GM23338 (cell line): ENCODE results near the gene GAA. TPM values are rescaled to one million over a fixed set of nuclear protein-coding genes. Genes with fewer than 3 reads are reported as not detected.

Experiments
- ATAC-seq: fragments of 200-7000 bp; cut with Tn5 transposase; 3 replicates; pipeline ENCODE4 v1.9.1; 2020
- DNase-seq: peaks from one replicate; pipeline ENCODE4 v3.0.0-alpha.2; 2015; ENCODE audit warnings: low spot score
- H2AFZ ChIP-seq: fragments of 200-600 bp; sonication (generic); 2 replicates; pipeline ENCODE4 v1.8.0; 2016; ENCODE audit warnings: antibody characterized with exemption, mild to moderate bottlenecking, moderate library complexity
- H3F3A ChIP-seq: fragments of 200-600 bp; sonication (generic); replicated peaks from 2 replicates; pipeline ENCODE4 v1.8.0; 2017; ENCODE audit warnings: antibody characterized with exemption, mixed run types, low read depth
- H3K27ac ChIP-seq: fragments of 200-600 bp; sonication (generic); 2 replicates; pipeline ENCODE4 v1.6.1; 2016; ENCODE audit warnings: low read depth
- H3K27me3 ChIP-seq: fragments of 200-600 bp; sonication (generic); 2 replicates; pipeline ENCODE4 v1.8.0; 2016; ENCODE audit warnings: mild to moderate bottlenecking, mixed run types, moderate library complexity; ENCODE audit not compliant: insufficient read depth
- H3K36me3 ChIP-seq: fragments of 200-600 bp; sonication (generic); 2 replicates; pipeline ENCODE4 v1.8.0; 2016; ENCODE audit warnings: mild to moderate bottlenecking; ENCODE audit not compliant: insufficient read depth
- H3K4me1 ChIP-seq: fragments of 200-600 bp; sonication (generic); 2 replicates; pipeline ENCODE4 v1.8.0; 2016; ENCODE audit warnings: mild to moderate bottlenecking, moderate library complexity; ENCODE audit not compliant: insufficient read depth
- H3K4me2 ChIP-seq: fragments of 200-600 bp; sonication (generic); 2 replicates; pipeline ENCODE4 v1.7.1; 2017; ENCODE audit warnings: mixed run types
- H3K4me3 ChIP-seq: fragments of 200-600 bp; sonication (generic); 2 replicates; pipeline ENCODE4 v1.6.1; 2016; ENCODE audit warnings: mixed run types
- H3K79me2 ChIP-seq: fragments of 200-600 bp; sonication (generic); replicated peaks from 2 replicates; pipeline ENCODE4 v1.8.0; 2017; ENCODE audit warnings: mild to moderate bottlenecking; ENCODE audit not compliant: insufficient read depth
- H3K9me2 ChIP-seq: fragments of 200-600 bp; sonication (generic); 2 replicates; pipeline ENCODE4 v1.8.0; 2017; ENCODE audit not compliant: insufficient read depth
- H4K20me1 ChIP-seq: fragments of 200-600 bp; sonication (generic); replicated peaks from 2 replicates; pipeline ENCODE4 v1.8.0; 2017; ENCODE audit warnings: mild to moderate bottlenecking; ENCODE audit not compliant: insufficient read depth
- H3K27ac Mint-ChIP-seq: 2 replicates; pipeline ENCODE4 v1.8.0; 2020; ENCODE audit warnings: inconsistent platforms, mild to moderate bottlenecking, moderate library complexity, mixed read lengths
- H3K27me3 Mint-ChIP-seq: 3 replicates; pipeline ENCODE4 v1.8.0; 2022; ENCODE audit warnings: low read depth, mild to moderate bottlenecking, moderate library complexity, mixed read lengths, inconsistent platforms; ENCODE audit not compliant: insufficient read depth, poor library complexity
- H3K36me3 Mint-ChIP-seq: 3 replicates; pipeline ENCODE4 v1.8.0; 2021; ENCODE audit warnings: low read depth, mild to moderate bottlenecking, inconsistent platforms, moderate library complexity, mixed read lengths
- H3K4me1 Mint-ChIP-seq: 3 replicates; pipeline ENCODE4 v1.8.0; 2020; ENCODE audit warnings: mild to moderate bottlenecking, inconsistent platforms, mixed read lengths
- H3K4me3 Mint-ChIP-seq: 3 replicates; pipeline ENCODE4 v1.8.0; 2021; ENCODE audit warnings: moderate library complexity, mild to moderate bottlenecking, inconsistent platforms, mixed read lengths
- H3K9me3 Mint-ChIP-seq: 3 replicates; pipeline ENCODE4 v1.8.0; 2020; ENCODE audit warnings: moderate library complexity, mild to moderate bottlenecking, inconsistent platforms, mixed read lengths
- CREB1 ChIP-seq: fragments of 250-450 bp; sonication (Bioruptor Pico); IDR thresholded peaks from 2 replicates; pipeline ENCODE4 v1.5.0; 2020; ENCODE audit warnings: low read depth, mild to moderate bottlenecking, moderate library complexity
- CTCF ChIP-seq, 2 experiments: fragments of 200-600 bp in 1 of 2; sonication (generic) in 1 of 2; conservative IDR thresholded peaks; 2 replicates each; pipeline versions ENCODE4 v1.5.1 to v1.6.1; 2016 to 2017; ENCODE audit warnings: antibody characterized with exemption in 2 of 2, low read depth in 2 of 2, mild to moderate bottlenecking in 2 of 2, moderate library complexity in 1 of 2
- ETS1 ChIP-seq: IDR thresholded peaks from 2 replicates; pipeline ENCODE4 v1.6.1; 2016; ENCODE audit warnings: antibody characterized with exemption
- EZH2 ChIP-seq: fragments of 200-600 bp; sonication (generic); IDR thresholded peaks from one replicate; pipeline ENCODE4 v1.8.0; 2017; ENCODE audit warnings: antibody characterized with exemption, mild to moderate bottlenecking, low read depth; ENCODE audit not compliant: unreplicated experiment
- EZH2phosphoT487 ChIP-seq: fragments of 200-600 bp; sonication (generic); IDR thresholded peaks from one replicate; pipeline ENCODE4 v1.8.1; 2018; ENCODE audit warnings: antibody characterized with exemption; ENCODE audit not compliant: unreplicated experiment
- JUNB ChIP-seq: IDR thresholded peaks from one replicate; pipeline ENCODE4 v1.6.1; 2016; ENCODE audit warnings: antibody characterized with exemption; ENCODE audit not compliant: unreplicated experiment
- NANOG ChIP-seq: IDR thresholded peaks from 2 replicates; pipeline ENCODE4 v1.6.1; 2016; ENCODE audit warnings: antibody characterized with exemption, borderline replicate concordance
- POLR2AphosphoS5 ChIP-seq: IDR thresholded peaks from 2 replicates; pipeline ENCODE4 v1.6.1; 2016; ENCODE audit warnings: antibody characterized with exemption, low read depth
- STAT1 ChIP-seq: IDR thresholded peaks from one replicate; pipeline ENCODE4 v1.6.1; 2016; ENCODE audit warnings: antibody characterized with exemption; ENCODE audit not compliant: unreplicated experiment
- ZNF114 ChIP-seq: fragments of 250-450 bp; sonication (Bioruptor Pico); IDR thresholded peaks from 2 replicates; pipeline ENCODE4 v1.5.0; 2020; ENCODE audit warnings: mild to moderate bottlenecking, moderate library complexity
- ZNF331 ChIP-seq: fragments of 250-450 bp; sonication (Bioruptor Pico); IDR thresholded peaks from 2 replicates; pipeline ENCODE4 v1.5.0; 2020; ENCODE audit warnings: low read depth, mild to moderate bottlenecking, moderate library complexity
- polyA plus RNA-seq: library from polyadenylated mRNA; unstranded; fragments of >200 nt; fragmentation: Nextera tagmentation; extraction: Ambion mirVana; gene quantifications from 2 replicates; pipeline ENCODE4 v1.2.1, GENCODE V29; 2016
- total RNA-seq: library from RNA; depleted of rRNA; stranded (reverse); fragments of >200 nt; shearing (Covaris generic); gene quantifications from 2 replicates; pipeline ENCODE4 v1.2.3, GENCODE V29; 2014

The GAA gene
- total and polyA plus RNA-seq, 2 experiments from 2014 or later, result 72.5 to 98.1 TPM

GRCh38 chr17:80064696-80065095 is 36.7 kb upstream of the GAA start:
- no peak for TF ChIP-seq CTCF (conservative IDR thresholded peaks at IDR 0.05; ENCODE audit: low read depth in 2 of 2)
- no peak overlapping the region for H3K4me3 ChIP-seq
- H3K4me1 ChIP-seq, result peaks cover 12% of the 10 kb centered on the region; the same call in 1 of the 2 replicates
- H3K4me1 Mint-ChIP-seq, result peaks cover 23% of the 10 kb centered on the region
- H3F3A ChIP-seq, result peaks cover 18% of the 10 kb centered on the region
- no peaks in the 10 kb centered on the region for H4K20me1 ChIP-seq
- H3K27ac Mint-ChIP-seq, result peak overlapping the region; percentile 18; the same call in 1 of the 2 replicates
- H3K9me2 ChIP-seq, result no peaks in the 10 kb centered on the region
- DNase-seq (no peak), ATAC-seq (no peak)
- H3K27me3 Mint-ChIP-seq, result peaks cover 12% of the 10 kb centered on the region
- no peak overlapping the region for H2AFZ ChIP-seq
- no peaks in the 10 kb centered on the region for H3K79me2 ChIP-seq
- no peak overlapping the region for H3K4me2 ChIP-seq
- no peak overlapping the region for H3K27ac ChIP-seq
- no peaks in the 10 kb centered on the region for H3K9me3 Mint-ChIP-seq
- no peaks in the 10 kb centered on the region for H3K27me3 ChIP-seq
- H3K4me3 Mint-ChIP-seq, result no peak overlapping the region
- no peaks in the 10 kb centered on the region for H3K36me3 Mint-ChIP-seq
- H3K36me3 ChIP-seq, result no peaks in the 10 kb centered on the region

- Histone ChIP-seq H3K79me2 (no peaks in the 10 kb centered on the region), H3K4me2 (peak overlapping the region; percentile 6), H3K27ac (peak overlapping the region; percentile 78), H3K36me3 (no peaks in the 10 kb centered on the region), H3K4me1 (peaks cover 12% of the 10 kb centered on the region; the same call in 1 of the 2 replicates), H3F3A (peaks cover 16% of the 10 kb centered on the region), H3K4me3 (no peak overlapping the region; the same call in 1 of the 2 replicates), H3K27me3 (no peaks in the 10 kb centered on the region), H2AFZ (0 out of 2 replicates have a peak overlapping the region, but pooled peaks have one; percentile 0), H3K9me2 (no peaks in the 10 kb centered on the region), H4K20me1 (no peaks in the 10 kb centered on the region)
- no peak overlapping the region for H3K4me3 Mint-ChIP-seq
- TF ChIP-seq POLR2AphosphoS5 (no peak), CTCF (conservative IDR thresholded peaks at IDR 0.05; ENCODE audit: low read depth in 2 of 2) (no peak), EZH2phosphoT487 (no peak), NANOG (no peak), JUNB (no peak), EZH2 (no peak), STAT1 (no peak), CREB1 (CRISPR knock-in tag) (no peak), ZNF331 (no peak), ETS1 (no peak), ZNF114 (CRISPR knock-in tag) (no peak)
- peak; percentile 75 for DNase-seq
- no peaks in the 10 kb centered on the region for H3K9me3 Mint-ChIP-seq
- H3K27me3 Mint-ChIP-seq, result peaks cover 12% of the 10 kb centered on the region
- H3K27ac Mint-ChIP-seq, result peak overlapping the region; percentile 75; the same call in 1 of the 2 replicates
- peak; percentile 90 for ATAC-seq
- H3K4me1 Mint-ChIP-seq, result peaks cover 23% of the 10 kb centered on the region
- H3K36me3 Mint-ChIP-seq, result no peaks in the 10 kb centered on the region
These were observed 35.8 kb upstream of the GAA start for GRCh38 chr17:80065478-80066170.
